GM23338 (cell line): Measurements from ENCODE around the gene IDUA. TPM values are rescaled to one million over a fixed set of nuclear protein-coding genes. Genes with fewer than 3 reads are reported as not detected.

ENCODE experiments used
- ATAC-seq: fragments of 200-7000 bp; cut with Tn5 transposase; 3 replicates; pipeline ENCODE4 v1.9.1; 2020
- DNase-seq: peaks from one replicate; pipeline ENCODE4 v3.0.0-alpha.2; 2015; ENCODE audit warnings: low spot score
- H2AFZ ChIP-seq: fragments of 200-600 bp; sonication (generic); 2 replicates; pipeline ENCODE4 v1.8.0; 2016; ENCODE audit warnings: antibody characterized with exemption, mild to moderate bottlenecking, moderate library complexity
- H3F3A ChIP-seq: fragments of 200-600 bp; sonication (generic); replicated peaks from 2 replicates; pipeline ENCODE4 v1.8.0; 2017; ENCODE audit warnings: antibody characterized with exemption, mixed run types, low read depth
- H3K27ac ChIP-seq: fragments of 200-600 bp; sonication (generic); 2 replicates; pipeline ENCODE4 v1.6.1; 2016; ENCODE audit warnings: low read depth
- H3K27me3 ChIP-seq: fragments of 200-600 bp; sonication (generic); 2 replicates; pipeline ENCODE4 v1.8.0; 2016; ENCODE audit warnings: mild to moderate bottlenecking, mixed run types, moderate library complexity; ENCODE audit not compliant: insufficient read depth
- H3K36me3 ChIP-seq: fragments of 200-600 bp; sonication (generic); 2 replicates; pipeline ENCODE4 v1.8.0; 2016; ENCODE audit warnings: mild to moderate bottlenecking; ENCODE audit not compliant: insufficient read depth
- H3K4me1 ChIP-seq: fragments of 200-600 bp; sonication (generic); 2 replicates; pipeline ENCODE4 v1.8.0; 2016; ENCODE audit warnings: mild to moderate bottlenecking, moderate library complexity; ENCODE audit not compliant: insufficient read depth
- H3K4me2 ChIP-seq: fragments of 200-600 bp; sonication (generic); 2 replicates; pipeline ENCODE4 v1.7.1; 2017; ENCODE audit warnings: mixed run types
- H3K4me3 ChIP-seq: fragments of 200-600 bp; sonication (generic); 2 replicates; pipeline ENCODE4 v1.6.1; 2016; ENCODE audit warnings: mixed run types
- H3K79me2 ChIP-seq: fragments of 200-600 bp; sonication (generic); replicated peaks from 2 replicates; pipeline ENCODE4 v1.8.0; 2017; ENCODE audit warnings: mild to moderate bottlenecking; ENCODE audit not compliant: insufficient read depth
- H3K9me2 ChIP-seq: fragments of 200-600 bp; sonication (generic); 2 replicates; pipeline ENCODE4 v1.8.0; 2017; ENCODE audit not compliant: insufficient read depth
- H4K20me1 ChIP-seq: fragments of 200-600 bp; sonication (generic); replicated peaks from 2 replicates; pipeline ENCODE4 v1.8.0; 2017; ENCODE audit warnings: mild to moderate bottlenecking; ENCODE audit not compliant: insufficient read depth
- H3K27ac Mint-ChIP-seq: 2 replicates; pipeline ENCODE4 v1.8.0; 2020; ENCODE audit warnings: inconsistent platforms, mild to moderate bottlenecking, moderate library complexity, mixed read lengths
- H3K27me3 Mint-ChIP-seq: 3 replicates; pipeline ENCODE4 v1.8.0; 2022; ENCODE audit warnings: low read depth, mild to moderate bottlenecking, moderate library complexity, mixed read lengths, inconsistent platforms; ENCODE audit not compliant: insufficient read depth, poor library complexity
- H3K36me3 Mint-ChIP-seq: 3 replicates; pipeline ENCODE4 v1.8.0; 2021; ENCODE audit warnings: low read depth, mild to moderate bottlenecking, inconsistent platforms, moderate library complexity, mixed read lengths
- H3K4me1 Mint-ChIP-seq: 3 replicates; pipeline ENCODE4 v1.8.0; 2020; ENCODE audit warnings: mild to moderate bottlenecking, inconsistent platforms, mixed read lengths
- H3K4me3 Mint-ChIP-seq: 3 replicates; pipeline ENCODE4 v1.8.0; 2021; ENCODE audit warnings: moderate library complexity, mild to moderate bottlenecking, inconsistent platforms, mixed read lengths
- H3K9me3 Mint-ChIP-seq: 3 replicates; pipeline ENCODE4 v1.8.0; 2020; ENCODE audit warnings: moderate library complexity, mild to moderate bottlenecking, inconsistent platforms, mixed read lengths
- CREB1 ChIP-seq: fragments of 250-450 bp; sonication (Bioruptor Pico); IDR thresholded peaks from 2 replicates; pipeline ENCODE4 v1.5.0; 2020; ENCODE audit warnings: low read depth, mild to moderate bottlenecking, moderate library complexity
- ETS1 ChIP-seq: IDR thresholded peaks from 2 replicates; pipeline ENCODE4 v1.6.1; 2016; ENCODE audit warnings: antibody characterized with exemption
- EZH2 ChIP-seq: fragments of 200-600 bp; sonication (generic); IDR thresholded peaks from one replicate; pipeline ENCODE4 v1.8.0; 2017; ENCODE audit warnings: antibody characterized with exemption, mild to moderate bottlenecking, low read depth; ENCODE audit not compliant: unreplicated experiment
- NANOG ChIP-seq: IDR thresholded peaks from 2 replicates; pipeline ENCODE4 v1.6.1; 2016; ENCODE audit warnings: antibody characterized with exemption, borderline replicate concordance
- POLR2AphosphoS5 ChIP-seq: IDR thresholded peaks from 2 replicates; pipeline ENCODE4 v1.6.1; 2016; ENCODE audit warnings: antibody characterized with exemption, low read depth
- REST ChIP-seq: IDR thresholded peaks from one replicate; pipeline ENCODE4 v1.6.1; 2018; ENCODE audit warnings: antibody characterized with exemption; ENCODE audit not compliant: unreplicated experiment
- STAT1 ChIP-seq: IDR thresholded peaks from one replicate; pipeline ENCODE4 v1.6.1; 2016; ENCODE audit warnings: antibody characterized with exemption; ENCODE audit not compliant: unreplicated experiment
- ZNF114 ChIP-seq: fragments of 250-450 bp; sonication (Bioruptor Pico); IDR thresholded peaks from 2 replicates; pipeline ENCODE4 v1.5.0; 2020; ENCODE audit warnings: mild to moderate bottlenecking, moderate library complexity
- ZNF331 ChIP-seq: fragments of 250-450 bp; sonication (Bioruptor Pico); IDR thresholded peaks from 2 replicates; pipeline ENCODE4 v1.5.0; 2020; ENCODE audit warnings: low read depth, mild to moderate bottlenecking, moderate library complexity
- polyA plus RNA-seq: library from polyadenylated mRNA; unstranded; fragments of >200 nt; fragmentation: Nextera tagmentation; extraction: Ambion mirVana; gene quantifications from 2 replicates; pipeline ENCODE4 v1.2.1, GENCODE V29; 2016
- total RNA-seq: library from RNA; depleted of rRNA; stranded (reverse); fragments of >200 nt; shearing (Covaris generic); gene quantifications from 2 replicates; pipeline ENCODE4 v1.2.3, GENCODE V29; 2014
- TF ChIP-seq, protein P1 (sequence below): fragments of 250-450 bp; sonication (Bioruptor Pico); IDR thresholded peaks from 2 replicates; pipeline ENCODE4 v1.5.0; 2020; ENCODE audit warnings: mild to moderate bottlenecking, moderate library complexity
- TF ChIP-seq, protein P2 (sequence below), 2 experiments: fragments of 200-600 bp in 1 of 2; sonication (generic) in 1 of 2; conservative IDR thresholded peaks; 2 replicates each; pipeline versions ENCODE4 v1.5.1 to v1.6.1; 2016 to 2017; ENCODE audit warnings: antibody characterized with exemption in 2 of 2, low read depth in 2 of 2, mild to moderate bottlenecking in 2 of 2, moderate library complexity in 1 of 2

IDUA gene
- total and polyA plus RNA-seq, 2 experiments from 2014 or later, result 1.3 to 6.1 TPM

DNA sequence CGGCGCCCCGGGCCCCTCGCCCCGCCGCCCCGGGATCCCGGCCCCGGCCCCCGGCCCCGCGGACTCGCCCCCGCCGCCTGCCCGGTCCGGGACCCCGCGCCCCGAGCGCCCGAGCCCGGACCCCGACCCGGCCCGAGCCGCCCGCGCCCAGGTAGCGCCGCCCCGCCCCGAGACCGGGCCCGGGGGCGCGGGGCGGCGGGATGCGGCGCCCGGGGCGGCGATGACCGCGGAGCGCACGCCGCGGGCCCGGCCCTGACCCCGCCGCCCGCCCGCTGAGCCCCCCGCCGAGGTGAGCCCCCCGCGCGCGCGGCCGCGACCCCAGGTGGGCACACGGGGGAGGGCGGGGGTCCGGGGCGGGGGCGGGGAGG is 24.8 kb downstream of the IDUA start:
- Histone ChIP-seq H3K9me2 (no peaks in the 10 kb centered on the region), H3K27ac (no peak overlapping the region), H3K4me2 (no peak overlapping the region), H3K27me3 (peaks cover 41% of the 10 kb centered on the region), H3K36me3 (no peaks in the 10 kb centered on the region), H2AFZ (no peak overlapping the region), H3K79me2 (0 out of 2 replicates have a peak, but pooled peaks cover 3% of the 10 kb centered on the region), H3K4me1 (peaks cover 5% of the 10 kb centered on the region; the same call in 1 of the 2 replicates), H3K4me3 (no peak overlapping the region), H4K20me1 (peaks cover 6% of the 10 kb centered on the region; the same call in 1 of the 2 replicates), H3F3A (0 out of 2 replicates have a peak, but pooled peaks cover 5% of the 10 kb centered on the region)
- no peak for TF ChIP-seq STAT1
- no peak for TF ChIP-seq ZNF114 (CRISPR knock-in tag)
- no peak for TF ChIP-seq NANOG
- TF ChIP-seq, protein P1, sequence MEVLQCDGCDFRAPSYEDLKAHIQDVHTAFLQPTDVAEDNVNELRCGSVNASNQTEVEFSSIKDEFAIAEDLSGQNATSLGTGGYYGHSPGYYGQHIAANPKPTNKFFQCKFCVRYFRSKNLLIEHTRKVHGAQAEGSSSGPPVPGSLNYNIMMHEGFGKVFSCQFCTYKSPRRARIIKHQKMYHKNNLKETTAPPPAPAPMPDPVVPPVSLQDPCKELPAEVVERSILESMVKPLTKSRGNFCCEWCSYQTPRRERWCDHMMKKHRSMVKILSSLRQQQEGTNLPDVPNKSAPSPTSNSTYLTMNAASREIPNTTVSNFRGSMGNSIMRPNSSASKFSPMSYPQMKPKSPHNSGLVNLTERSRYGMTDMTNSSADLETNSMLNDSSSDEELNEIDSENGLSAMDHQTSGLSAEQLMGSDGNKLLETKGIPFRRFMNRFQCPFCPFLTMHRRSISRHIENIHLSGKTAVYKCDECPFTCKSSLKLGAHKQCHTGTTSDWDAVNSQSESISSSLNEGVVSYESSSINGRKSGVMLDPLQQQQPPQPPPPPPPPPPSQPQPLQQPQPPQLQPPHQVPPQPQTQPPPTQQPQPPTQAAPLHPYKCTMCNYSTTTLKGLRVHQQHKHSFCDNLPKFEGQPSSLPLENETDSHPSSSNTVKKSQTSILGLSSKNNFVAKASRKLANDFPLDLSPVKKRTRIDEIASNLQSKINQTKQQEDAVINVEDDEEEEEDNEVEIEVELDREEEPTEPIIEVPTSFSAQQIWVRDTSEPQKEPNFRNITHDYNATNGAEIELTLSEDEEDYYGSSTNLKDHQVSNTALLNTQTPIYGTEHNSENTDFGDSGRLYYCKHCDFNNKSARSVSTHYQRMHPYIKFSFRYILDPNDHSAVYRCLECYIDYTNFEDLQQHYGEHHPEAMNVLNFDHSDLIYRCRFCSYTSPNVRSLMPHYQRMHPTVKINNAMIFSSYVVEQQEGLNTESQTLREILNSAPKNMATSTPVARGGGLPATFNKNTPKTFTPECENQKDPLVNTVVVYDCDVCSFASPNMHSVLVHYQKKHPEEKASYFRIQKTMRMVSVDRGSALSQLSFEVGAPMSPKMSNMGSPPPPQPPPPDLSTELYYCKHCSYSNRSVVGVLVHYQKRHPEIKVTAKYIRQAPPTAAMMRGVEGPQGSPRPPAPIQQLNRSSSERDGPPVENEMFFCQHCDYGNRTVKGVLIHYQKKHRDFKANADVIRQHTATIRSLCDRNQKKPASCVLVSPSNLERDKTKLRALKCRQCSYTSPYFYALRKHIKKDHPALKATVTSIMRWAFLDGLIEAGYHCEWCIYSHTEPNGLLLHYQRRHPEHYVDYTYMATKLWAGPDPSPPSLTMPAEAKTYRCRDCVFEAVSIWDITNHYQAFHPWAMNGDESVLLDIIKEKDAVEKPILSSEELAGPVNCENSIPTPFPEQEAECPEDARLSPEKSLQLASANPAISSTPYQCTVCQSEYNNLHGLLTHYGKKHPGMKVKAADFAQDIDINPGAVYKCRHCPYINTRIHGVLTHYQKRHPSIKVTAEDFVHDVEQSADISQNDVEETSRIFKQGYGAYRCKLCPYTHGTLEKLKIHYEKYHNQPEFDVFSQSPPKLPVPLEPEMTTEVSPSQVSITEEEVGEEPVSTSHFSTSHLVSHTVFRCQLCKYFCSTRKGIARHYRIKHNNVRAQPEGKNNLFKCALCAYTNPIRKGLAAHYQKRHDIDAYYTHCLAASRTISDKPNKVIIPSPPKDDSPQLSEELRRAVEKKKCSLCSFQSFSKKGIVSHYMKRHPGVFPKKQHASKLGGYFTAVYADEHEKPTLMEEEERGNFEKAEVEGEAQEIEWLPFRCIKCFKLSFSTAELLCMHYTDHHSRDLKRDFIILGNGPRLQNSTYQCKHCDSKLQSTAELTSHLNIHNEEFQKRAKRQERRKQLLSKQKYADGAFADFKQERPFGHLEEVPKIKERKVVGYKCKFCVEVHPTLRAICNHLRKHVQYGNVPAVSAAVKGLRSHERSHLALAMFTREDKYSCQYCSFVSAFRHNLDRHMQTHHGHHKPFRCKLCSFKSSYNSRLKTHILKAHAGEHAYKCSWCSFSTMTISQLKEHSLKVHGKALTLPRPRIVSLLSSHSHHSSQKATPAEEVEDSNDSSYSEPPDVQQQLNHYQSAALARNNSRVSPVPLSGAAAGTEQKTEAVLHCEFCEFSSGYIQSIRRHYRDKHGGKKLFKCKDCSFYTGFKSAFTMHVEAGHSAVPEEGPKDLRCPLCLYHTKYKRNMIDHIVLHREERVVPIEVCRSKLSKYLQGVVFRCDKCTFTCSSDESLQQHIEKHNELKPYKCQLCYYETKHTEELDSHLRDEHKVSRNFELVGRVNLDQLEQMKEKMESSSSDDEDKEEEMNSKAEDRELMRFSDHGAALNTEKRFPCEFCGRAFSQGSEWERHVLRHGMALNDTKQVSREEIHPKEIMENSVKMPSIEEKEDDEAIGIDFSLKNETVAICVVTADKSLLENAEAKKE (CRISPR knock-in tag), result no peak
- TF ChIP-seq ZNF331 (CRISPR knock-in tag), result no peak
- no peak for TF ChIP-seq ETS1
- no peak for TF ChIP-seq POLR2AphosphoS5
- no peak for TF ChIP-seq CREB1 (CRISPR knock-in tag)
- no peak for TF ChIP-seq EZH2
- no peak for TF ChIP-seq REST
- TF ChIP-seq, protein P2, sequence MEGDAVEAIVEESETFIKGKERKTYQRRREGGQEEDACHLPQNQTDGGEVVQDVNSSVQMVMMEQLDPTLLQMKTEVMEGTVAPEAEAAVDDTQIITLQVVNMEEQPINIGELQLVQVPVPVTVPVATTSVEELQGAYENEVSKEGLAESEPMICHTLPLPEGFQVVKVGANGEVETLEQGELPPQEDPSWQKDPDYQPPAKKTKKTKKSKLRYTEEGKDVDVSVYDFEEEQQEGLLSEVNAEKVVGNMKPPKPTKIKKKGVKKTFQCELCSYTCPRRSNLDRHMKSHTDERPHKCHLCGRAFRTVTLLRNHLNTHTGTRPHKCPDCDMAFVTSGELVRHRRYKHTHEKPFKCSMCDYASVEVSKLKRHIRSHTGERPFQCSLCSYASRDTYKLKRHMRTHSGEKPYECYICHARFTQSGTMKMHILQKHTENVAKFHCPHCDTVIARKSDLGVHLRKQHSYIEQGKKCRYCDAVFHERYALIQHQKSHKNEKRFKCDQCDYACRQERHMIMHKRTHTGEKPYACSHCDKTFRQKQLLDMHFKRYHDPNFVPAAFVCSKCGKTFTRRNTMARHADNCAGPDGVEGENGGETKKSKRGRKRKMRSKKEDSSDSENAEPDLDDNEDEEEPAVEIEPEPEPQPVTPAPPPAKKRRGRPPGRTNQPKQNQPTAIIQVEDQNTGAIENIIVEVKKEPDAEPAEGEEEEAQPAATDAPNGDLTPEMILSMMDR (conservative IDR thresholded peaks at IDR 0.05; ENCODE audit: low read depth in 2 of 2), result no peak
- Mint-ChIP-seq H3K4me1 (peaks cover 8% of the 10 kb centered on the region; the same call in 2 of the 3 replicates), H3K27me3 (peaks cover 38% of the 10 kb centered on the region), H3K9me3 (peaks cover 7% of the 10 kb centered on the region; the same call in 2 of the 3 replicates), H3K36me3 (no peaks in the 10 kb centered on the region; the same call in 2 of the 3 replicates), H3K27ac (no peak overlapping the region), H3K4me3 (no peak overlapping the region)
- ATAC-seq, result no peak
- no peak for DNase-seq
